HG03571 (cell line): ENCODE data around the gene ZNF786.
"Not testable (repeated sequence)": the region's sequence is repeated elsewhere in the genome, so short reads cannot be mapped to it uniquely, and the experiment has no call there.

Experiments used
- ATAC-seq: cut with Tn5 transposase; IDR thresholded peaks from one replicate; pipeline ENCODE4 v1.9.1; 2021; ENCODE audit not compliant: unreplicated experiment

The ZNF786 gene

DNA sequence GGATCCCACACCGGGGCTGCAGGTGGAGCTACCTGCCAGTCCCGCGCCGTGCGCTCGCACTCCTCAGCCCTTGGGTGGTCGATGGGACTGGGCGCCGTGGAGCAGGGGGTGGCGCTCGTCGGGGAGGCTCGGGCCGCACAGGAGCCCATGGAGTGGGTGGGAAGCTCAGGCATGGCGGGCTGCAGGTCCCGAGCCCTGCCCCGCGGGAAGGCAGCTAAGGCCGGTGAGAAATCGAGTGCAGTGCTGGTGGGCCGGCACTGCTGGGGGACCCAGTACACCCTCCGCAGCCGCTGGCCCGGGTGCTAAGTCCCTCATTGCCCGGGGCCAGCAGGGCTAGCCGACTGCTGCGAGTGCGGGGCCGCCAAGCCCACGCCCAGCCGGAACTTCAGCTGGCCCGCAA is 51.9 kb downstream of the ZNF786 start:
- ATAC-seq: not testable (repeated sequence)

DNA sequence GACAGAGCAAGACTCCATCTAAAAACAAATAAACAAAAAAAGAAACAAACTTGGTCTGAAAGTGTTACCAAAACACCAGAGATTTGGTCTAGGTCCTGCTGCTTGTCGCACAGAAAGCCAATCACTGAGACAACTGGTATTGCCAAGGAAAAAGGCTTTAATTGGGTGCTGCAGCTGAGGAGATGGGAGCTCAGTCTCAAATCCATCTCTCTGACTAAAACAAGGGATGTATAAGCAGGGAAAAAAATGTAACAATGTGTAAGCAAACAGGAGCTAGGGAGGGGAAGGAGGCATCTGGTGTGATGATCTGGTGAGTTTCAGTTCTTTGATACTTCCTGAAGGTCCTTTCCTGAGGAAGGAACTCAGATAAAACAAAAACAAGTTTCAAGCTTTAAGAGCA is 53.8 kb downstream of the ZNF786 start:
- no peak for ATAC-seq

DNA sequence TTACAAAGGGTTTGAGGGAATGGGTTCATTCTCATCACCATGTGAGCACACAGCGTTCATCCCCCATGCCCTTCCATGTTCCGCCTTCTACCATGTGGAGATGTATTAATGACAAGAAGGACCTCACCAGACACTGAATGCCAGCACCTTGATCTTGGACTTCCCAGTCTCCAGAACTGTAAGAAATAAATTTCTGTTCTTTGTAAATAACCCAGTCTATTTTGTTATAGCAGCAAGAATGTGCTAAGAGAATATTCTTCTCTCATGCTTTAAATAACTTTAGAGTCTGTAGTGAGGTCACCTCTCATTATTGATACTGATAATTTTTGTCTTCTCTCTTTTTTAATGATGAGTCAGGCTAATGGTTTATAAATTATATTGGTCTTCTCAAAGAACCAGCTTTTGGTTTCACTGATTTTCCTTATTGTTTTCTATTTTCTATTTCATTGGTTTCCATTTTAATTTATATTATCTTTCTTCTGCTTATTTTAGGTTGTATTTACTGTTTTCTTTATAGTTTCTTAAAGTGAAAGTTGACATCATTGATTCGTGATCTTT is 59.1 kb downstream of the ZNF786 start:
- no peak for ATAC-seq

DNA sequence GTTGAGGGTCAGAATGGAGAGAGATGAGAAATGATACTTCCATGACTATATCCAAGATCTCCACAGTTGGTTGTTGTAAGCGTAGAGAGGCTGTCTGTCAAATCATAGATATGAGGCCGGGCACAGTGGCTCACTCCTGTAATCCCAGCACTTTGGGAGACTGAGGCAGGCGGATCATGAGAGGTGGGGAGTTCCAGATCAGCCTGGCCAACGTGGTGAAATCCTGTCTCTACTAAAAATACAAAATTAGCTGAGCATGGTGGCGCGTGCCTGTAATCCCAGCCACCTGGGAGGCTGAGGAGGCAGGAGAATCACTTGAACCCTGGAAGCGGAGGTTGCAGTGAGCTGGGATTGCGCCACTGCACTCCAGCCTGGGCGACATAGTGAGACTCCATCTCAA is 60.1 kb downstream of the ZNF786 start:
- ATAC-seq: not testable (repeated sequence)

DNA sequence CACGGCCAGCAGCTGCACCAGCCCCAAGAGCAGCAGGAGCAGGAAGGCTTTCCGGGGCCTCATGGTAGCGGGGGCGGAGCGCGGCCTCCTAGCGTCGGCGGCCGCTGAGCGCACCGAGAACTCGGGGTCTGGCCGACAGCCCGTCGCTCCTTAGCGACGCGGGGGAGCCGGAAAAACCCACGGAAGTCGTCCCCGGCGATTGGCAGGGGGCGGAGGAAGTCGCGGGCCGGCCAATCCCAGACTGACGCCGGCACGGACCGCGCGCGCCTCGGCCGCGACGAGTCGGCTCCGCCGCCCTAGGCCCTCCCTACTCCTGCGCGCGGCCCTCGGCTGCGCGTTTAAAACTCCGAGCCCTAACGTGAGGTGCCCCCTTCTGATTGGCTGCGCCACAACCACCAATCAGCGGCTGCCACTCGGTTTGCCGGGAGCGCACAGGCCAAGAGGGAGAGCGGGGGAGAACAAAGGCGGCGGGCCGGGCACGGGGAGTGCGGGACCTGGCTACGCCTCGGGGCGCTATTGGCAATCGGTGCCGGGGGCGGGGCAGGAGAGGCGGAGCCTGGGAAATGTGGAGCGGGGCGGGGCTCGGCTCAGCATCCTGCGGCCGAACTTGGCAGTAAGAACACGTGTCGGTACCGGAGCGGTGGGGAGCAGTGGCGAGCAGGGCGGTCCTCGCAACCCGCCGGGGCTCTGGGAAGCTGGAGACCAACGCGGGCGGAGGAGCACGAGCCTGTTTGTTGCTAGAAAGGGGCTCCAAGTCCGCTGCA is 62.0 kb downstream of the ZNF786 start, which contains the start of gene PDIA4:
Gene PDIA4 (minus strand): TSS at position 160 of the 764 bp plus-strand sequence. CDS start 97 bp downstream, at position 63.
- ATAC-seq: peak; percentile 93

DNA sequence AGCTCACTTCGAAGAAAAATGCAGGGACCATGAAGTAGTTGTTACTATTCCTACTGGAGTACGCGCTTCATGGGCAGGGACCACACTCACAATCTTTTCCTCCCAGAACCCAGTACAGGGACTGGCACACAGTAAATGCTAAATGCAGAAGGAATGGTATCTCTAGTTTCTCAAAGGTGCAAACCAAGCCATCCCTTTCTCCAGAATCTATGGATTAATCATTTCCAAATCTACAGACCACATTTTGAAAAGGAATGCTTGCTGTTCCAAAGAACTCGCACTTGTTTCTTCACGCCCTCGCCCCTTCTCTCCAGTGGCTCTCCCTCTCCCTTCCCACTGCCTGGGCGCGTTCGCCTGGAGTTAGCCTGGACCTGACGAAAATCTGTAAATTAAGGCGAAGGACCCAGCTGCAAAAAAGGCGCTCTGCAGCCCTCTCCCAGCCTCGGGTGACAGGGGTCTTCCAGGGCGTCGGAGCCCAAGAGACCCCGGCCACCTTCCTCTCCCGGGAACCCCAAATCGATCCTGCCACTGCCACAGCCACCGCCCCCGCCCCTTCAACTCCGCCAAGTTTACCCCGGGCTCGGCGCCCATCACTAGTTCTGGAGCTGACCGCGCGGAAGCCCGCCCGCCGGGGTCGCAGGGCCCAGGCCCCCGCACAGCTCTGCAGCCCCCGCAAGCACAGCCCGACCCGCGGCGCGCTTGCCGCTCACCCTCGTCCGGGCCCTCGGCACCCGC is 62.7 kb downstream of the ZNF786 start:
- no peak for ATAC-seq

DNA sequence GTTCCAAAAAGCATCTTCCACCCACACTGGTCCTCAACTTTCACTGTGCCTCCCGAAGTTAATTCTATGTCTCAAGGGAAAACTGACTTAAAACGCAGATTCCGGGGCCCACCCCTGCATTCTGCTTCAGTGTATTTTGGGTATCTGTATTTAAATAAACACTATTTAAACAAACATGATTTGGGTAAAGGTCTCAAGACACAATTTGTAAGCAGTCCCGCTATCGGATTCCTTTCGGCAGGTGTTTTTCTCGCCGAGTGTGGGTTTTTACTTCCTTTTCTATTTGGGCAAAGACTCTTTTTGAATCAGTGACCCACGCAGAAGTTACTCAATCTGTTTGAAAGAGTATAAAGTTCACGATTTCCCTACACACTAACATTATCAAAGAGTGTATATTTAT is 63.5 kb downstream of the ZNF786 start:
- no peak for ATAC-seq

DNA sequence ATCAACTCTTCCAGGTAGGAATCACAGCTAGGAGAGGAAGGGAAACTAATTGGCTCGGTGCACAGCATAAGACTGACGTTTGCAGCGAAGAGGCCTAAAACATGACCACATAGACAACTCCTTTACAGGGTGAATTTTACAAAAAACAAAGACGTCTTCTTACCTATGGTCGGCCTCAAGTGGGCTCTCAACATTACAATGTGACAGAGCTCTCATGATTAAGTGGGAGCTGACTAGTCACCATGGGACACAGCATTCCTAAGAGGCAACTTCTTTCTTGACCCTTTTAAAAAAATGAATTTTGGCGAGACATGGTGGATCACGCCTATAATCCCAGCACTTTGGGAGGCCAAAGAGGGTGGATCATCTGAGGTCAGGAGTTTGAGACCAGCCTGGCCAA is 66.9 kb downstream of the ZNF786 start:
- no peak for ATAC-seq

DNA sequence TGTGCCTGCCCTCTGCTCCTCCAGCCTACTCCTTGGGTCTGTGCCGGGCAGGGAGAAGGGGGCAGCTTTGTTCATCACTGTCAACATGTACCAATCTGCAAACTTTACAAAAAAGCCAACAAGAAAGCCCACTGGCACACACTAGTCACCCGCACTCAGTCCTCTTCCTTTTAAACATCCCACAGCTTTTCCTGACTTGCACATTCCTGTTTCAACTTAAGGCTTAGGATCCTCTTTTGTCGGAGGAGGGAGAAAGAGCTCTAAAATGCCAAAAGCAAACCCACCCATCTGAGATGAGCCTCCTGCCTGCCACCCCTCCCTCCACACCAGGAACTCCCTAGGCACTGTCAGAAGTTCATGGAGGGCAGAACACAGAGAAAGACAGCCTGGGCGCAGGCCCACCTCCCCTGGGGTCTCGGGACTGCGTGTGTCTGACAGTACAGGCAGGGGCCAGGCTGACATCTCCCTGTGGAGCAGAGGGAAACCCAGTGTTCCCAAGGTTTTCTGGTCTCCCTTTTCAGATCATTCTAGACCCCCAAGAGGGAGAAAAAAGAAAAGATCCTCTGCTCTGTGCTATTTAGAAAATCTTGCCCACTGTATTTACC is 67.7 kb downstream of the ZNF786 start:
- no peak for ATAC-seq

DNA sequence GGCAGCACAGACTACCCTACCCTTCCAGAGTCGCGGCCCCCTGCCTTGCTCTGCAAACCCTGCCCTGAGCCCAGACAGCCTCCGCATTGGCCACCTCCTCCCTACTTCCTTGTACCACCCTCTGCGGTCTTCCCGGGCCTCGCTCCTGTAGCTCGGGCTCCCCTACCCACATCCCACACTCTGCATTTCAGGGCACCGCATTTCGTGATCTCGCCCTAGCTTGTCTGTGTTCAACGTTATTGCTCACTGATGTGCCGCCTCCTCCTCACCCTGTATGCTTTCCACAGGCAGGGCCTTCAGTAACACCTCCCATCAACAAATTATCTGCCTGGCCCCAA is 68.8 kb downstream of the ZNF786 start:
- ATAC-seq: no peak

DNA sequence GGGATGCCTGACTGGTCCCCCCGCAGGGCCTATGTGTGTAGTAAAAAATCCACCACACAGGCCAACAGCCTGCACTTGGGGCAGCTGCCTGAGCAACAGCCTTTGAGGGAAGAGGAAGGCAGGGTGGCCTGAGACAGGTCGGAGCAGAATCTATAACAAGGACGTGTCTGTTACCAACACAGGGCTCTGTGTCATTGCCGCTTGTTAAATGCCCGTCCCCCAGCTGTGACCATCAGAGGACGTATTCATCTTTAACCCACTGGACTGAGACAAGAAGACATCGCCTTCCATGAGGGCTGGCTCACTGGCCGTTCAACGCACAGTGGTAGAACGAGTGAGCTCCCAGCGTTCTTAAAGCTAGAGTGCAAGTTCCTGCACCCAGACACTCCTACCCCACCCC is 70.0 kb downstream of the ZNF786 start:
- ATAC-seq: no peak
